ENCODE measurements around the gene PBXIP1.

PBXIP1 gene

GRCh38 chr1:154971341-154971998 is 15.6 kb upstream of the PBXIP1 start:
- H3K4me1 ChIP-seq (ENCODE audit: control insufficient read depth, insufficient read depth, low read length, poor library complexity, severe bottlenecking), result peaks cover 26% of the 10 kb centered on the region
- peaks cover 41% of the 10 kb centered on the region for H3K36me3 ChIP-seq (ENCODE audit: control insufficient read depth, insufficient read depth, low read length)
- WGBS, 2 experiments (ENCODE audit: insufficient coverage in 2 of 2), result 60 to 72% methylated on average over 4 to 10 of the region's 10 CpGs
- H3K9me3 ChIP-seq (ENCODE audit: control insufficient read depth, low read length), result no peaks in the 10 kb centered on the region
- peak overlapping the region; percentile 69 for H3K4me3 ChIP-seq (ENCODE audit: extremely low read depth, insufficient read depth, low read length, poor library complexity, severe bottlenecking)
- peak overlapping the region; percentile 100 for H3K27ac ChIP-seq (ENCODE audit: low read depth, low read length, severe bottlenecking)

DNA sequence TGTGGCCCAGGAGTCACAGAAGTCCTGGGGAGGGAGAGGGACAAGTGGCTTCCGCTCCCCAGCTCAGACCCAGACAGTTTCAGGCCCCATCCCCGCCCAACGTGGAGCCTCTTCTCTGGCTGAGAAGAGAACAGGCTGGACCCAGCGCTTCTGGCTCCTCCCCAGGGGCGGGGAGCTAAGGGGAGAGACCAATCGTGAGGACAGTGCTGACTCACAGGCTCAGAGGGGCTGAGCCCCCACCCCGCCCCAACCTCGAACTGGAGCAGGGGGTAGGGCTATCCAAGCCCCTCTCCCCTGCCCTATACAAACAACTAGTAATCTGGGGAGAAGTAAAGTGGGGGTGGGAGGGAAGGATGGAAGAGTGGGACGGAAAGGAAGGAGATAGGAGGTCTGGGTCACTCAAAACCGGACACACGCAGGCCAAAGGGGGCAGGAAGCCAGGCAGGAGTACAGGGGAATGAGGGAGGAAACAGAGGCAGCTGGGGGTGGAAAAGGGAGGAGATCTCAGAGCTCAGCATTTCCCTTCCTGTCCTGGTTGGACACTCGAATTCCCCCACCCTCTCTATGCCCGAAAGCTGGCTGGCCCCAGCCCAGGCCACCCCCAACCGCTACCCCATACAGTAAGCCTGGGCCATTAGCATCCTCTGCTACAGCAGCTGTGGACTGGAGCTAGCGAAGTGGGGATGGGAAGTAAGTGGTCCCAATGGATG is 14.9 kb upstream of the PBXIP1 start, which contains the start of gene SHC1:
TSS of gene SHC1 (minus strand) at position 117 of the 710 bp plus-strand sequence. CDS start 221 bp downstream, outside the sequence.
- peak within 1 kb of the TSS; percentile 100 for H3K27ac ChIP-seq (ENCODE audit: low read depth, low read length, severe bottlenecking)
- H3K4me3 ChIP-seq (ENCODE audit: extremely low read depth, insufficient read depth, low read length, poor library complexity, severe bottlenecking), result peak within 1 kb of the TSS; percentile 69
- H3K36me3 ChIP-seq (ENCODE audit: control insufficient read depth, insufficient read depth, low read length), result peaks cover 42% of the 10 kb centered on the region
- H3K9me3 ChIP-seq (ENCODE audit: control insufficient read depth, low read length), result no peaks in the 10 kb centered on the region
- 2 to 7% methylated on average over 3 to 8 of the region's 15 CpGs for WGBS, 2 experiments (ENCODE audit: insufficient coverage in 2 of 2)
- H3K4me1 ChIP-seq (ENCODE audit: control insufficient read depth, insufficient read depth, low read length, poor library complexity, severe bottlenecking), result peaks cover 20% of the 10 kb centered on the region

GRCh38 chr1:154969860-154970452 is 14.1 kb upstream of the PBXIP1 start:
- WGBS, 2 experiments (ENCODE audit: insufficient coverage in 2 of 2), result 0 to 1% methylated on average over 15 to 17 of the region's 22 CpGs
- peaks cover 20% of the 10 kb centered on the region for H3K4me1 ChIP-seq (ENCODE audit: control insufficient read depth, insufficient read depth, low read length, poor library complexity, severe bottlenecking)

DNA sequence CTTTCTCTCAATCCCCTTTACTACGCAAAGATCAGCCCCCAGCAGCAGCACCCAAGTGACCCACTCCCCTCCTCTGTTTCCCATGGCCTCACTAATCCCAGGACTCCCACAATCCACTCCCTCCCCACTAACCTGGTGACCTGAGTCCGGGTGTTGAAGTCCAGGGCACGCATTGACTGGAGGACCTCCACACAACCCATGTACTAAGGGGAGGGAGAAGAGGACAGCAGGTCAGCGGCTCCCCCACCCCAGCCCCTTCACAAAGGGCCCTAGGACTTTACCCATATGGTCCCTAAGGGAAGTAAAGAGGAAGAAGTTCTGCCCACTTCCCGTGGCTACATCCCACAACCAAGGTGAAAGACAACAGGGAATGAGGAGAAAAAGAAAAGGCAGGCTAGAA is 13.3 kb upstream of the PBXIP1 start:
- peak overlapping the region; percentile 69 for H3K4me3 ChIP-seq (ENCODE audit: extremely low read depth, insufficient read depth, low read length, poor library complexity, severe bottlenecking)
- H3K27ac ChIP-seq (ENCODE audit: low read depth, low read length, severe bottlenecking), result no peak overlapping the region
- H3K9me3 ChIP-seq (ENCODE audit: control insufficient read depth, low read length), result no peaks in the 10 kb centered on the region
- H3K4me1 ChIP-seq (ENCODE audit: control insufficient read depth, insufficient read depth, low read length, poor library complexity, severe bottlenecking), result peaks cover 20% of the 10 kb centered on the region
- WGBS, 2 experiments (ENCODE audit: insufficient coverage in 2 of 2), result 22% methylated on average over 3 of the region's 5 CpGs; no CpG with 5 or more reads in 1 of the 2 experiments
- peaks cover 56% of the 10 kb centered on the region for H3K36me3 ChIP-seq (ENCODE audit: control insufficient read depth, insufficient read depth, low read length)

More at GRCh38 chr1:154969860-154970452, 14.1 kb upstream of the PBXIP1 start:
- peaks cover 49% of the 10 kb centered on the region for H3K36me3 ChIP-seq (ENCODE audit: control insufficient read depth, insufficient read depth, low read length)
- H3K27ac ChIP-seq (ENCODE audit: low read depth, low read length, severe bottlenecking), result peak overlapping the region; percentile 100
- peak overlapping the region; percentile 69 for H3K4me3 ChIP-seq (ENCODE audit: extremely low read depth, insufficient read depth, low read length, poor library complexity, severe bottlenecking)
- H3K9me3 ChIP-seq (ENCODE audit: control insufficient read depth, low read length), result no peaks in the 10 kb centered on the region

GRCh38 chr1:154968731-154969130 is 12.8 kb upstream of the PBXIP1 start:
- WGBS, 2 experiments (ENCODE audit: insufficient coverage in 2 of 2), result no CpG with 5 or more reads among the region's 3 CpGs
- Histone ChIP-seq H3K36me3 (ENCODE audit: control insufficient read depth, insufficient read depth, low read length) (peaks cover 61% of the 10 kb centered on the region), H3K4me3 (ENCODE audit: extremely low read depth, insufficient read depth, low read length, poor library complexity, severe bottlenecking) (peak overlapping the region; percentile 69), H3K4me1 (ENCODE audit: control insufficient read depth, insufficient read depth, low read length, poor library complexity, severe bottlenecking) (peaks cover 23% of the 10 kb centered on the region), H3K9me3 (ENCODE audit: control insufficient read depth, low read length) (no peaks in the 10 kb centered on the region), H3K27ac (ENCODE audit: low read depth, low read length, severe bottlenecking) (no peak overlapping the region)

- 96 to 97% methylated on average over 3 to 4 of the region's 5 CpGs for WGBS, 2 experiments (ENCODE audit: insufficient coverage in 2 of 2)
- H3K36me3 ChIP-seq (ENCODE audit: control insufficient read depth, insufficient read depth, low read length), result peaks cover 73% of the 10 kb centered on the region
These were observed 11.5 kb upstream of the PBXIP1 start for GRCh38 chr1:154967331-154967950.

GRCh38 chr1:154966111-154966510 is 10.2 kb upstream of the PBXIP1 start:
- Histone ChIP-seq H3K4me3 (ENCODE audit: extremely low read depth, insufficient read depth, low read length, poor library complexity, severe bottlenecking) (no peak overlapping the region), H3K36me3 (ENCODE audit: control insufficient read depth, insufficient read depth, low read length) (peaks cover 75% of the 10 kb centered on the region), H3K27ac (ENCODE audit: low read depth, low read length, severe bottlenecking) (no peak overlapping the region), H3K4me1 (ENCODE audit: control insufficient read depth, insufficient read depth, low read length, poor library complexity, severe bottlenecking) (peaks cover 30% of the 10 kb centered on the region), H3K9me3 (ENCODE audit: control insufficient read depth, low read length) (no peaks in the 10 kb centered on the region)
- WGBS, 2 experiments (ENCODE audit: insufficient coverage in 2 of 2), result no CpG with 5 or more reads among the region's 7 CpGs

More at GRCh38 chr1:154967331-154967950, 11.5 kb upstream of the PBXIP1 start:
- Histone ChIP-seq H3K27ac (ENCODE audit: low read depth, low read length, severe bottlenecking) (no peak overlapping the region), H3K4me3 (ENCODE audit: extremely low read depth, insufficient read depth, low read length, poor library complexity, severe bottlenecking) (no peak overlapping the region), H3K4me1 (ENCODE audit: control insufficient read depth, insufficient read depth, low read length, poor library complexity, severe bottlenecking) (peaks cover 36% of the 10 kb centered on the region), H3K9me3 (ENCODE audit: control insufficient read depth, low read length) (no peaks in the 10 kb centered on the region)

DNA sequence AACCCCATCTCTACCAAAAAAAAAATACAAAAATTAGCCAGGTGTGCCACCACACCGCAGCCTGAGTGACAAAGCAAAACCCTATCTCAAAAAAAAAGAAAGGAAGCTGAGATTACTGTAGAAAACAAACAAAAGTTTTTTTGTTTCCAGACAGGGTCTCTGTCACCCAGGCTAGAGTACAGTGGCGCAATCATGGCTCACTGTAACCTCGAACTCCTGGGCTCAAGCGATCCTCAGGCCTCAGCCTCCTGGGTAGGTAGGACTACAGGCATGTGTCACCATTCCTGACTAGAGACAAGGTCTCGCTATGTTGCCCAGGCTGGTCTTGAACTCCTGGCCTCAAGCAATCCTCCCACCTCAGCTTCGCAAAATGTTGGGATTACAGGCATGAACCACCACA is 8.5 kb upstream of the PBXIP1 start:
- H3K27ac ChIP-seq (ENCODE audit: low read depth, low read length, severe bottlenecking), result no peak overlapping the region
- WGBS, 2 experiments (ENCODE audit: insufficient coverage in 2 of 2), result 90 to 95% methylated on average over 3 to 5 of the region's 6 CpGs
- H3K36me3 ChIP-seq (ENCODE audit: control insufficient read depth, insufficient read depth, low read length), result peaks cover 76% of the 10 kb centered on the region
- H3K9me3 ChIP-seq (ENCODE audit: control insufficient read depth, low read length), result no peaks in the 10 kb centered on the region
- H3K4me3 ChIP-seq (ENCODE audit: extremely low read depth, insufficient read depth, low read length, poor library complexity, severe bottlenecking), result no peak overlapping the region
- H3K4me1 ChIP-seq (ENCODE audit: control insufficient read depth, insufficient read depth, low read length, poor library complexity, severe bottlenecking), result peaks cover 34% of the 10 kb centered on the region

GRCh38 chr1:154963643-154964042 is 7.7 kb upstream of the PBXIP1 start:
- no peak overlapping the region for H3K4me3 ChIP-seq (ENCODE audit: extremely low read depth, insufficient read depth, low read length, poor library complexity, severe bottlenecking)
- H3K9me3 ChIP-seq (ENCODE audit: control insufficient read depth, low read length), result no peaks in the 10 kb centered on the region
- H3K36me3 ChIP-seq (ENCODE audit: control insufficient read depth, insufficient read depth, low read length), result peaks cover 76% of the 10 kb centered on the region
- peaks cover 34% of the 10 kb centered on the region for H3K4me1 ChIP-seq (ENCODE audit: control insufficient read depth, insufficient read depth, low read length, poor library complexity, severe bottlenecking)
- no peak overlapping the region for H3K27ac ChIP-seq (ENCODE audit: low read depth, low read length, severe bottlenecking)
- WGBS, 2 experiments (ENCODE audit: insufficient coverage in 2 of 2), result 94 to 98% methylated on average over 6 to 7 of the region's 8 CpGs

GRCh38 chr1:154962795-154963330 is 7.0 kb upstream of the PBXIP1 start:
- Histone ChIP-seq H3K4me1 (ENCODE audit: control insufficient read depth, insufficient read depth, low read length, poor library complexity, severe bottlenecking) (peaks cover 30% of the 10 kb centered on the region), H3K9me3 (ENCODE audit: control insufficient read depth, low read length) (no peaks in the 10 kb centered on the region), H3K27ac (ENCODE audit: low read depth, low read length, severe bottlenecking) (peak overlapping the region; percentile 88), H3K4me3 (ENCODE audit: extremely low read depth, insufficient read depth, low read length, poor library complexity, severe bottlenecking) (no peak overlapping the region), H3K36me3 (ENCODE audit: control insufficient read depth, insufficient read depth, low read length) (peaks cover 76% of the 10 kb centered on the region)
- WGBS, 2 experiments (ENCODE audit: insufficient coverage in 2 of 2), result 75 to 86% methylated on average over 4 to 5 of the region's 6 CpGs
